ENCODE results near the gene NALCN. TPM values are rescaled to one million over a fixed set of nuclear protein-coding genes. Genes with fewer than 3 reads are reported as not detected.

Gene NALCN
- total RNA-seq, 6 experiments from 2014 or later, result 0.09 to 0.81 (median 0.25) TPM

DNA sequence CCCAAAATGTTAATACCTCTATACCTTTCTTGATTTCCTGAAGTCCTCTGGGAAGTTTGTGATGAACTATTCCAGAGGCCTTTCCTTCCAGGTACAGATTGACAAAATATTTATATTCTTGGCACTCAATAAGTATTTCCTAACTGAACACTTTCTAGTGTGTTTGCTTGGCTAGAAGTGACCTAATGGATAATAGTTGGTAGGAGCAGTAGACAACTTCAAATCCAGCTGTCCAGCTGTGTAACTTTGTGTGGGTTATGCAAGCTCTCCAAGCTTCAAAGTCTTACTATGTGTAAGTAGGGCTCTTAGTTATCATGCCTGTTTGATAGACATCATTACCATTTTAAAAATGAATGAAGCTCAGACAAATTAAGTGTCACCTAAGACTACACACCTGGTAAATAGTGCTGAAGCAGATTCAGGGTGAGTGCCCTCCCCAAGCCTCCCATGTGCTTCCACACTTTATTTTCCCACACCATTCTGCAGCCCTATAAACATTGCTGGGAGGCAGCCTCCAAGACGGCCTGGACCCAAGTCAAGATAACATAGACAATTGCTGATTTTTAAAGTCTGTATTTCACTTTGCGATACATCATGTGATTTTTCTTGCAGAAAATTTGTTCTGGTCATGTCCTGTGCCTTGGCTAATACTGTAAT is 196.6 kb downstream of the NALCN start:
- Histone ChIP-seq H3K4me1 (no peaks in the 10 kb centered on the region), H3K27ac (no peak overlapping the region), H3K27me3 (no peaks in the 10 kb centered on the region), H3K4me3 (no peak overlapping the region), H3K36me3 (no peaks in the 10 kb centered on the region), H3K9me3 (no peaks in the 10 kb centered on the region)
- TF ChIP-seq, protein P1, sequence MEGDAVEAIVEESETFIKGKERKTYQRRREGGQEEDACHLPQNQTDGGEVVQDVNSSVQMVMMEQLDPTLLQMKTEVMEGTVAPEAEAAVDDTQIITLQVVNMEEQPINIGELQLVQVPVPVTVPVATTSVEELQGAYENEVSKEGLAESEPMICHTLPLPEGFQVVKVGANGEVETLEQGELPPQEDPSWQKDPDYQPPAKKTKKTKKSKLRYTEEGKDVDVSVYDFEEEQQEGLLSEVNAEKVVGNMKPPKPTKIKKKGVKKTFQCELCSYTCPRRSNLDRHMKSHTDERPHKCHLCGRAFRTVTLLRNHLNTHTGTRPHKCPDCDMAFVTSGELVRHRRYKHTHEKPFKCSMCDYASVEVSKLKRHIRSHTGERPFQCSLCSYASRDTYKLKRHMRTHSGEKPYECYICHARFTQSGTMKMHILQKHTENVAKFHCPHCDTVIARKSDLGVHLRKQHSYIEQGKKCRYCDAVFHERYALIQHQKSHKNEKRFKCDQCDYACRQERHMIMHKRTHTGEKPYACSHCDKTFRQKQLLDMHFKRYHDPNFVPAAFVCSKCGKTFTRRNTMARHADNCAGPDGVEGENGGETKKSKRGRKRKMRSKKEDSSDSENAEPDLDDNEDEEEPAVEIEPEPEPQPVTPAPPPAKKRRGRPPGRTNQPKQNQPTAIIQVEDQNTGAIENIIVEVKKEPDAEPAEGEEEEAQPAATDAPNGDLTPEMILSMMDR (IDR thresholded peaks at IDR 0.05), result no peak
- no peak for TF ChIP-seq POLR2A (IDR thresholded peaks at IDR 0.05)
- intact Hi-C loops (cut with DNase I), result no loop called here
- 60% methylated on average over 2 of the region's 2 CpGs for WGBS (ENCODE audit: insufficient coverage, low coverage, low lambda C conversion rate, missing lambda C conversion rate)
- DNase-seq, result no peak
- no peak for ATAC-seq

DNA sequence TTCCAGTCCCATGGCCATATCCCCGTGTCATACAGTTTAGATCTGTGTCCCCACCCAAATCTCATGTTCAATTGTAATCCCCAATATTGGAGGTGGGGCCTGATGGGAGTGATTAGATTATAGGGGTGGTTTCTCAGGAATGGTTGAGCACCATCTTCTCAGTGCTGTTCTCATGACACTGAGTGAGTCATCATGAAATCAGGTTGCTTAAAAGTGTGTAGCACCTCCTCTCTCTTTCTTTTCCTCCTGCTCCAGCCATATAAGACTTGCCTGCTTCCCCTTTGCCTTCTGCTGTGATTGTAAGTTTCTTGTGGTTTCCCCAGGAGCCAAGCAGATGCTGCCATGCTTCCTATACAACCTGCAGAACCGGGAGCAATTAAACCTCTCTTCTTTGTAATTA is 197.8 kb downstream of the NALCN start:
- WGBS (ENCODE audit: insufficient coverage, low coverage, low lambda C conversion rate, missing lambda C conversion rate), result 46% methylated on average over 2 of the region's 2 CpGs
- Histone ChIP-seq H3K4me1 (no peaks in the 10 kb centered on the region), H3K27ac (no peak overlapping the region), H3K27me3 (no peaks in the 10 kb centered on the region), H3K4me3 (no peak overlapping the region), H3K36me3 (no peaks in the 10 kb centered on the region), H3K9me3 (no peaks in the 10 kb centered on the region)
- TF ChIP-seq, protein P1 (IDR thresholded peaks at IDR 0.05), result no peak
- TF ChIP-seq POLR2A (IDR thresholded peaks at IDR 0.05), result no peak
- no peak for ATAC-seq
- DNase-seq, result no peak
- intact Hi-C loops (cut with DNase I), result no loop called here

DNA sequence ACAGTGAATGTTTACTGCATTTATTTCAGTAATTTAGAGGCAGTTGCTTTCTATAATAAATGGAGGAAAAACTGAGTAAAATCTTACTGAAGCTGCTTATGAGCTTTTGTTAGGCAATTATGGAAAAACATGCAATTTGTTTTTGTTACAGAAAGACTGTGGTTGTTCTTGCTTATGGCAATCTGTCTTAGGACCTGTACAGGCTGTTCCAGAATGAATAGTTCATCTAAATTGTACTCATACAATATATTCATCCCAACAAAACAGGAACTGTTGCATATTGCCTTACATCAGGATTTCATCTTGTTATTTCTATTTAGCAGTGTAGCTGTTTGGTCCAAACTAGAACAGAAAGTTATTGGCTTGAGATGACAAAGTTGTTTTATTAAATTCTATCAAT is 199.2 kb downstream of the NALCN start:
- ATAC-seq (no peak), DNase-seq (no peak)
- Histone ChIP-seq H3K36me3 (no peaks in the 10 kb centered on the region), H3K9me3 (no peaks in the 10 kb centered on the region), H3K27ac (no peak overlapping the region), H3K4me3 (no peak overlapping the region), H3K4me1 (no peaks in the 10 kb centered on the region), H3K27me3 (no peaks in the 10 kb centered on the region)
- intact Hi-C loops (cut with DNase I), result no loop called here
- TF ChIP-seq POLR2A (IDR thresholded peaks at IDR 0.05), result no peak
- TF ChIP-seq, protein P1 (IDR thresholded peaks at IDR 0.05), result no peak

DNA sequence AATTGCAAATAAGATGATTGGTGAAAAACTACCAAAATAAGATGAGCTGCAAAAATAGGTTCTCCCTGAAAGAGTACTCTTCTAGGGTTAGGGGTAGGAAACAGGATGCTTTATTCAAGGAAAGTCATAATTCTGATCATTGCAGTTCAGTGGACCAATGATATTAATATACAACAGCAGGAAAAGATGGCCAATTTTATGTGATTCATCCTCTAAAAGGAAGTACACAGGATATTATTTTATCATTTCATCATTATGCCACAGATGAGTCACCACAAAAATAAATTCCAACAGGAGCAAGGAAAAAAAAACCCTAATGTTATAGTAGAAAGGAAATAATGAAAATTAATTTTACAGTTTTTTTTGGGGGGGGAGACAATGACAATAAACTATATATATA is 205.0 kb downstream of the NALCN start:
- peak in 2 of 4 donors; percentile 25 to 51 for ATAC-seq
- Histone ChIP-seq H3K36me3 (no peaks in the 10 kb centered on the region), H3K9me3 (no peaks in the 10 kb centered on the region), H3K4me1 (no peaks in the 10 kb centered on the region), H3K27ac (no peak overlapping the region), H3K27me3 (no peaks in the 10 kb centered on the region), H3K4me3 (no peak overlapping the region)
- DNase-seq, result no peak
- TF ChIP-seq, protein P1 (IDR thresholded peaks at IDR 0.05), result no peak
- TF ChIP-seq POLR2A (IDR thresholded peaks at IDR 0.05), result no peak
- intact Hi-C loops (cut with DNase I), result no loop called here

DNA sequence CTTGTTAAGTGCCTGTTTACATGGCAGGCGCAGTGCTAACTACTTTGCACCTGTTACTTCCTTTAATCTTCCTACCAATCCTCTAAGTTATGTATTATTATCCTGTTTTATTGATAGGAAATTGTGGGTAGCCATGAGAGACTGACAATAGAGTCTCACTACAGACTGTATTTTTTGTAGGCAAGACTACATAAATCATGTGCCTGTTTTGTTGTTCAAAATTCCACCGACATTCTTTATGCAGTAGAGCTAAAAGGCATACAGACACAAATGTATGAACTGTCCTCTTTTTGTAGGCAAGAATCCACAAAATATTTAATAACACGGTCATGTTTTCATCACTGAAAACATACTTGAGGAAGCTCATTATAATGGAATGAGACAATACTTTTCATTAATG is 205.5 kb downstream of the NALCN start:
- H3K4me1 ChIP-seq, result no peaks in the 10 kb centered on the region
- no peaks in the 10 kb centered on the region for H3K36me3 ChIP-seq
- no peak overlapping the region for H3K4me3 ChIP-seq
- H3K27me3 ChIP-seq, result no peaks in the 10 kb centered on the region
- H3K9me3 ChIP-seq, result no peaks in the 10 kb centered on the region
- intact Hi-C loops (cut with DNase I), result no loop called here
- no peak overlapping the region for H3K27ac ChIP-seq
- TF ChIP-seq POLR2A (IDR thresholded peaks at IDR 0.05), result no peak
- TF ChIP-seq, protein P1 (IDR thresholded peaks at IDR 0.05), result no peak
- DNase-seq, result no peak
- no peak for ATAC-seq
- 69% methylated on average over 3 of the region's 3 CpGs for WGBS (ENCODE audit: insufficient coverage, low coverage, low lambda C conversion rate, missing lambda C conversion rate)

All from right lobe of liver (tissue), 6 donors.